K562 (cell line): ENCODE data around the gene SDE2. TPM values are rescaled to one million over a fixed set of nuclear protein-coding genes. Genes with fewer than 3 reads are reported as not detected.
A peak's percentile ranks its signal among the peaks of the same experiment; 100 is the strongest.
"Not testable (repeated sequence)": the region's sequence is repeated elsewhere in the genome, so short reads cannot be mapped to it uniquely, and the experiment has no call there.

Experiments used
- ATAC-seq: fragments of 200-7000 bp; cut with Tn5 transposase; 3 replicates; pipeline ENCODE4 v1.9.1; 2020; ENCODE audit warnings: moderate library complexity
- BruUV-seq: library from RNA; stranded (reverse); fragments of 400-500 nt; replicated peaks from 2 replicates; lab custom pipeline; 2021; lab: Mats Ljungman, UMichigan
- CTCF ChIA-PET: fragments of 300-600 bp; formaldehyde crosslinking; extraction: SDS; loops from one replicate; lab custom pipeline; 2021; ENCODE audit warnings: low intra/inter-chr PET ratio; lab: Yijun Ruan, JAX
- POLR2A ChIA-PET: fragments of 300-600, 350-650 bp; sonication (Branson Sonifier 250); formaldehyde crosslinking; extraction: SDS; loops from one replicate; lab custom pipeline; 2021; ENCODE audit warnings: antibody characterized with exemption, inconsistent platforms; lab: Yijun Ruan, JAX
- DNase-seq, 4 experiments: peaks; one replicate each; pipeline versions ENCODE4 v3.0.0 to v3.0.0-alpha.2; 2011 to 2018; ENCODE audit warnings: low spot score in 3 of 4, mixed read lengths in 3 of 4; ENCODE audit errors: extremely low read depth in 1 of 4
- FAIRE-seq: peaks from 2 replicates; lab custom pipeline; 2011; peaks lifted over from hg19 to GRCh38; lab: Jason Lieb, UNC
- H2AFZ ChIP-seq: 2 replicates; pipeline ENCODE4 v1.6.0; 2011; ENCODE audit warnings: low read depth, low read length, control low read depth, inconsistent platforms
- H3K27ac ChIP-seq: fragments of 200-600 bp; 3 replicates; pipeline ENCODE4 v1.8.0; 2011; ENCODE audit warnings: low read depth, mild to moderate bottlenecking, control low read depth, inconsistent platforms, low read length, moderate library complexity, mixed read lengths; ENCODE audit errors: extremely low read depth
- H3K27me3 ChIP-seq, 2 experiments: fragments of 300-600 bp in 1 of 2; 2 replicates in 1 of 2; 3 replicates in 1 of 2; pipeline versions ENCODE4 v1.6.0 to v1.8.0; 2011; ENCODE audit warnings: inconsistent platforms in 2 of 2, low read length in 2 of 2, mild to moderate bottlenecking in 1 of 2, mixed read lengths in 1 of 2, moderate library complexity in 1 of 2; ENCODE audit not compliant: control insufficient read depth in 2 of 2, insufficient read depth in 2 of 2
- H3K36me3 ChIP-seq: fragments of 300-600 bp; 3 replicates; pipeline ENCODE4 v1.8.0; 2011; ENCODE audit warnings: mild to moderate bottlenecking, low read length, inconsistent platforms; ENCODE audit not compliant: control insufficient read depth, insufficient read depth
- H3K4me1 ChIP-seq, 2 experiments: fragments of 200-600 bp in 1 of 2; replicated peaks in 1 of 2; 2 replicates in 1 of 2; 3 replicates in 1 of 2; pipeline versions ENCODE4 v1.5.1 to v1.8.0; 2011; ENCODE audit warnings: inconsistent platforms in 2 of 2, low read length in 2 of 2, mild to moderate bottlenecking in 1 of 2, mixed read lengths in 1 of 2, moderate library complexity in 1 of 2; ENCODE audit not compliant: control insufficient read depth in 2 of 2, insufficient read depth in 2 of 2
- H3K4me2 ChIP-seq: 2 replicates; pipeline ENCODE4 v1.6.1; 2011; ENCODE audit warnings: low read length, control low read depth, inconsistent platforms, mixed read lengths; ENCODE audit not compliant: insufficient read depth
- H3K4me3 ChIP-seq: fragments of 200-600 bp; sonication (generic), shearing (Covaris generic); 2 replicates; pipeline ENCODE4 v1.5.1; 2016; ENCODE audit warnings: control low read depth, inconsistent platforms
- H3K79me2 ChIP-seq: fragments of 200-600 bp; 3 replicates; pipeline ENCODE4 v1.8.0; 2011; ENCODE audit warnings: low read length, inconsistent platforms; ENCODE audit not compliant: control insufficient read depth, insufficient read depth
- H3K9ac ChIP-seq, 2 experiments: 2 replicates each; pipeline versions ENCODE4 v1.6.0 to v1.6.1; 2011; ENCODE audit warnings: low read depth in 2 of 2, low read length in 2 of 2, control low read depth in 1 of 2, inconsistent platforms in 1 of 2, mild to moderate bottlenecking in 1 of 2, mixed read lengths in 1 of 2; ENCODE audit not compliant: insufficient read depth in 1 of 2
- H3K9me1 ChIP-seq: one replicate; pipeline ENCODE4 v1.6.0; 2011; ENCODE audit warnings: inconsistent platforms, mild to moderate bottlenecking, low read length, moderate library complexity; ENCODE audit not compliant: control insufficient read depth, insufficient read depth
- H3K9me3 ChIP-seq: replicated peaks from 2 replicates; pipeline ENCODE4 v1.5.1; 2011; ENCODE audit warnings: low read depth, low read length, inconsistent platforms; ENCODE audit not compliant: control insufficient read depth, insufficient read depth
- H4K20me1 ChIP-seq: replicated peaks from 2 replicates; pipeline ENCODE4 v1.6.1; 2011; ENCODE audit warnings: low read length, inconsistent platforms, mixed read lengths; ENCODE audit not compliant: control insufficient read depth, insufficient read depth
- ASH1L ChIP-seq: fragments of 450-650 bp; IDR thresholded peaks from 2 replicates; pipeline ENCODE4 v1.6.1; 2018; ENCODE audit warnings: borderline replicate concordance, mild to moderate bottlenecking, low read depth; ENCODE audit not compliant: partially characterized antibody
- C11orf30 ChIP-seq: fragments of 450-650 bp; IDR thresholded peaks from 2 replicates; pipeline ENCODE4 v1.6.1; 2016; ENCODE audit warnings: low read depth, mild to moderate bottlenecking
- CBFA2T3 ChIP-seq: fragments of 450-650 bp; IDR thresholded peaks from 2 replicates; pipeline ENCODE4 v1.6.1; 2017
- NFIC ChIP-seq: fragments of 450-650 bp; IDR thresholded peaks from 2 replicates; pipeline ENCODE4 v1.6.1; 2017; ENCODE audit warnings: mild to moderate bottlenecking, inconsistent platforms
- NFYB ChIP-seq: IDR thresholded peaks from 2 replicates; pipeline ENCODE4 v1.6.1; 2011; ENCODE audit warnings: mild to moderate bottlenecking, moderate library complexity; ENCODE audit not compliant: insufficient read length; ENCODE audit errors: extremely low read depth
- NRF1 ChIP-seq, 2 experiments: fragments of 450-650 bp; IDR thresholded peaks in 1 of 2; conservative IDR thresholded peaks in 1 of 2; 2 replicates each; pipeline ENCODE4 v1.6.1; 2014; ENCODE audit warnings: mild to moderate bottlenecking in 2 of 2
- PURB ChIP-seq: sonication (generic); formaldehyde crosslinking; IDR thresholded peaks from 2 replicates; pipeline ENCODE4 v1.9.0; 2021; ENCODE audit warnings: low read depth, mild to moderate bottlenecking, missing genetic modification reagents
- SREBF2 ChIP-seq: sonication (generic); formaldehyde crosslinking; IDR thresholded peaks from 2 replicates; pipeline ENCODE4 v1.4.0; 2020; ENCODE audit warnings: mild to moderate bottlenecking, missing genetic modification reagents
- SRSF1 ChIP-seq: fragments of 200-400 bp; formaldehyde crosslinking; IDR thresholded peaks from 2 replicates; pipeline ENCODE4 v1.6.1; 2017; ENCODE audit warnings: mild to moderate bottlenecking, low read depth, low read length, moderate library complexity
- TRIM24 ChIP-seq, 2 experiments: fragments of 450-650 bp; IDR thresholded peaks; 2 replicates each; pipeline ENCODE4 v1.6.1; 2016
- ZNF316 ChIP-seq: fragments of 450-650 bp; IDR thresholded peaks from 2 replicates; pipeline ENCODE4 v1.6.1; 2016
- ZNF79 ChIP-seq: fragments of 250-450 bp; sonication (Bioruptor Pico); IDR thresholded peaks from 2 replicates; pipeline ENCODE4 v1.4.0; 2020; ENCODE audit warnings: low read depth, mild to moderate bottlenecking, moderate library complexity
- WGBS: fragments of 100-300 bp; shearing (Covaris generic); methylation state at CpG from one replicate; pipeline ENCODE4 v1.1.6; 2016; ENCODE audit warnings: low coverage, mixed read lengths; ENCODE audit not compliant: insufficient coverage; ENCODE audit errors: missing lambda C conversion rate; 5-methylcytosine and 5-hydroxymethylcytosine counted together
- in situ Hi-C: fragments of 300-500 bp; cut with MboI; formaldehyde crosslinking; loops from 4 replicates; pipeline ENCODE4 v1.15.0; 2018; ENCODE audit warnings: inconsistent platforms, mixed read lengths
- intact Hi-C: fragments of 100-400 bp; cut with micrococcal nuclease; formaldehyde crosslinking; loops from 2 replicates; pipeline ENCODE4 v1.14.2; 2022
- polyA plus RNA-seq, 8 experiments: library from polyadenylated mRNA; depleted of rRNA in 4 of 8; stranded (reverse) in 5 of 8; unstranded in 3 of 8; fragments of >200 nt; fragmentation: Nextera tagmentation in 2 of 8; fragmentation: Illumina TruSeq in 1 of 8; extraction: Ambion mirVana in 2 of 8; extraction: Trizol in 1 of 8; gene quantifications; 2 replicates each; pipeline versions ENCODE4 v1.2.1 to v1.2.3, GENCODE V29; 2011 to 2014; ENCODE audit warnings: inconsistent platforms in 1 of 8, missing spikeins in 1 of 8
- total RNA-seq, 7 experiments: library from RNA; depleted of rRNA in 6 of 7; stranded (reverse); fragments of >200 nt in 6 of 7; fragmentation: Illumina TruSeq in 2 of 7; extraction: Trizol in 2 of 7; gene quantifications; 2 replicates each; pipeline versions ENCODE4 v1.2.1 to v1.2.3, GENCODE V29; 2011 to 2021; ENCODE audit warnings: low replicate concordance in 1 of 7
- TF ChIP-seq, protein P1 (sequence below): sonication (generic); formaldehyde crosslinking; IDR thresholded peaks from 2 replicates; pipeline ENCODE4 v1.8.1; 2023; ENCODE audit warnings: mild to moderate bottlenecking, missing genetic modification reagents
- TF ChIP-seq, protein P2 (sequence below): fragments of 450-650 bp; IDR thresholded peaks from 2 replicates; pipeline ENCODE4 v1.6.1; 2018; ENCODE audit not compliant: partially characterized antibody

Gene SDE2
- total and polyA plus RNA-seq, 9 of the 15 experiments (the other 6 are each of a cell fraction or from before 2014, with no cell fraction given), result 14.3 to 62.3 (median 46.0) TPM

DNA sequence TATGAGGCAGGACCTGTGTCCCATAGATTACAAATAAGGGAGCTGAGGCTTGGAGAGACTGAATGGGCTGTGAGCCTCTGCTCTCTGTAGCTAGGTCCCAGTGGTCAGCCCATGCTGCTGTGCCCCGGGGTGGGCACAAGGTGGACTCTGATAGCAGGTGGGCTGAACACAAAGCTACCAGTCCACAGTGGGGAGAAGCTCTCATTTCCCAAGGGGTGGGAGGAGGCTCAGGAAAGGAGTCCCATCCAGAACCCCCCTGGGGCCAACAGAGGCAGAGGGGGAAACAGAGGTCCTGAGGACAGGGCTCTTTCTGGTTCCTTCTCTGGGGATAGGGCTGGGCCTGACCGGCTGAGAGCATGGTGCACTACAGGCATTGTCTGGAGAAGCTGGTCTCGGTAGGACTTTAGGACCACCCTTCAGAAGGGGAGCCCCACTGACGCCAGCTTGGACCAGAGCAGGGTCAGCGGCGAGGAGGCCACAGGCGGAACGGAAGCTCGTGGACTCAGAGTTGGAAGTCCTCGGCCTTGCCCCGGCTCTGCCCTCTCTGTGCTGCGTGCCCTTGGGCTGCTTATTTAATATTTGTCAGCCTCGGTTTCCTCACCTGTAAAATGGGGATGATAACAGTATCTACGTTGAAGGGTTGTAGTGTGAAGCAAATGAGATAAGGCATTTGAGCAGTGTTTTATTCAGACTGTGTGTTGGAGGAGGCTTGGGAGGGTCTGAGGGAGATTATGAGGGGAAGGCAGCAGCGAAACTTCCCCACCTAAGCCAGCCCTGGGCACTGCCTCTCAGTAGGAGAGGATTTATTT, 26.6 kb downstream of the SDE2 start (continued):
- no peak for TF ChIP-seq SRSF1
- no peak for TF ChIP-seq CBFA2T3
- TF ChIP-seq NFIC, result no peak
- no peak for TF ChIP-seq SREBF2 (CRISPR knock-in tag)
- no peak for TF ChIP-seq ZNF79 (CRISPR knock-in tag)
- no peak for TF ChIP-seq PURB (CRISPR knock-in tag)
- no peak for TF ChIP-seq NRF1 (conservative IDR thresholded peaks at IDR 0.05 in 1 of 2, IDR thresholded peaks at IDR 0.05 in 1 of 2)
- TF ChIP-seq, all 486 proteins: peak for 8

DNA sequence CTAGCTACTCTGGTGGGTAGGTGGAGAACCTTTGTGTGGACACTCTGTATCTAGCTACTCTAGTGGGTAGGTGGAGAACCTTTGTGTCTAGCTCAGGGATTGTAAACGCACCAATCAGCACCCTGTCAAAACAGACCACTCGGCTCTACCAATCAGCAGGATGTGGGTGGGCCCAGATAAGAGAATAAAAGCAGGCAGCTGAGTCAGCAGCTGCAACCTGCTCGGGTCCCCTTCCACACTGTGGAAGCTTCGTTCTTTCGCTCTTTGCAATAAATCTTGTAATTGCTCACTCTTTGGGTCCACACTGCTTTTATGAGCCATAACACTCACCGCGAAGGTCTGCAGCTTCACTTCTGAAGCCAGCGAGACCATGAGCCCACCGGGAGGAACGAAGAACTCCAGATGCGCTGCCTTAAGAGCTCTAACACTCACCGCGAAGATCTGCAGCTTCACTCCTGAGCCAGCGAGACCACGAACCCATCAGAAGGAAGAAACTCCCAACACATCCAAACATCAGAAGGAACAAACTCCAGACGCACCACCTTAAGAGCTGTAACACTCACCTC, 28.5 kb downstream of the SDE2 start:
- FAIRE-seq, CTCF ChIA-PET, H3K4me3 ChIP-seq, H4K20me1 ChIP-seq, DNase-seq, H3K4me2 ChIP-seq, H3K9me3 ChIP-seq, BruUV-seq, H3K79me2 ChIP-seq, H3K27ac ChIP-seq, H3K36me3 ChIP-seq, in situ Hi-C loops, H3K9me1 ChIP-seq, ATAC-seq, H3K9ac ChIP-seq, H3K27me3 ChIP-seq, H2AFZ ChIP-seq: not testable (repeated sequence)
- intact Hi-C loops, result loop anchor here (10.0 kb wide), 2 partner anchors 126 to 316 kb away; partner anchors contain the start of gene ENAH
- peaks cover 7 to 19% of the 10 kb centered on the region in 2 experiments; a peak in 4 of 5 replicates for H3K4me1 ChIP-seq
- POLR2A ChIA-PET, result interaction anchor here (0.8 to 1.1 kb wide), 2 partner anchors 25 to 127 kb away, joined by 3 to 4 read pairs; no protein-coding TSS in a partner anchor
- TF ChIP-seq ZNF316 (peak; percentile 80), C11orf30 (peak; percentile 73), NFYB (peak; percentile 38), TRIM24 (IDR thresholded peaks at IDR 0.05) (peak in 1 of 2 experiments; percentile 43; a peak in 2 of 4 replicates), ASH1L (peak; percentile 35)
- TF ChIP-seq, protein P1, sequence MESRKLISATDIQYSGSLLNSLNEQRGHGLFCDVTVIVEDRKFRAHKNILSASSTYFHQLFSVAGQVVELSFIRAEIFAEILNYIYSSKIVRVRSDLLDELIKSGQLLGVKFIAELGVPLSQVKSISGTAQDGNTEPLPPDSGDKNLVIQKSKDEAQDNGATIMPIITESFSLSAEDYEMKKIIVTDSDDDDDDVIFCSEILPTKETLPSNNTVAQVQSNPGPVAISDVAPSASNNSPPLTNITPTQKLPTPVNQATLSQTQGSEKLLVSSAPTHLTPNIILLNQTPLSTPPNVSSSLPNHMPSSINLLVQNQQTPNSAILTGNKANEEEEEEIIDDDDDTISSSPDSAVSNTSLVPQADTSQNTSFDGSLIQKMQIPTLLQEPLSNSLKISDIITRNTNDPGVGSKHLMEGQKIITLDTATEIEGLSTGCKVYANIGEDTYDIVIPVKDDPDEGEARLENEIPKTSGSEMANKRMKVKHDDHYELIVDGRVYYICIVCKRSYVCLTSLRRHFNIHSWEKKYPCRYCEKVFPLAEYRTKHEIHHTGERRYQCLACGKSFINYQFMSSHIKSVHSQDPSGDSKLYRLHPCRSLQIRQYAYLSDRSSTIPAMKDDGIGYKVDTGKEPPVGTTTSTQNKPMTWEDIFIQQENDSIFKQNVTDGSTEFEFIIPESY (CRISPR knock-in tag), result peak; percentile 95
- TF ChIP-seq, protein P2, sequence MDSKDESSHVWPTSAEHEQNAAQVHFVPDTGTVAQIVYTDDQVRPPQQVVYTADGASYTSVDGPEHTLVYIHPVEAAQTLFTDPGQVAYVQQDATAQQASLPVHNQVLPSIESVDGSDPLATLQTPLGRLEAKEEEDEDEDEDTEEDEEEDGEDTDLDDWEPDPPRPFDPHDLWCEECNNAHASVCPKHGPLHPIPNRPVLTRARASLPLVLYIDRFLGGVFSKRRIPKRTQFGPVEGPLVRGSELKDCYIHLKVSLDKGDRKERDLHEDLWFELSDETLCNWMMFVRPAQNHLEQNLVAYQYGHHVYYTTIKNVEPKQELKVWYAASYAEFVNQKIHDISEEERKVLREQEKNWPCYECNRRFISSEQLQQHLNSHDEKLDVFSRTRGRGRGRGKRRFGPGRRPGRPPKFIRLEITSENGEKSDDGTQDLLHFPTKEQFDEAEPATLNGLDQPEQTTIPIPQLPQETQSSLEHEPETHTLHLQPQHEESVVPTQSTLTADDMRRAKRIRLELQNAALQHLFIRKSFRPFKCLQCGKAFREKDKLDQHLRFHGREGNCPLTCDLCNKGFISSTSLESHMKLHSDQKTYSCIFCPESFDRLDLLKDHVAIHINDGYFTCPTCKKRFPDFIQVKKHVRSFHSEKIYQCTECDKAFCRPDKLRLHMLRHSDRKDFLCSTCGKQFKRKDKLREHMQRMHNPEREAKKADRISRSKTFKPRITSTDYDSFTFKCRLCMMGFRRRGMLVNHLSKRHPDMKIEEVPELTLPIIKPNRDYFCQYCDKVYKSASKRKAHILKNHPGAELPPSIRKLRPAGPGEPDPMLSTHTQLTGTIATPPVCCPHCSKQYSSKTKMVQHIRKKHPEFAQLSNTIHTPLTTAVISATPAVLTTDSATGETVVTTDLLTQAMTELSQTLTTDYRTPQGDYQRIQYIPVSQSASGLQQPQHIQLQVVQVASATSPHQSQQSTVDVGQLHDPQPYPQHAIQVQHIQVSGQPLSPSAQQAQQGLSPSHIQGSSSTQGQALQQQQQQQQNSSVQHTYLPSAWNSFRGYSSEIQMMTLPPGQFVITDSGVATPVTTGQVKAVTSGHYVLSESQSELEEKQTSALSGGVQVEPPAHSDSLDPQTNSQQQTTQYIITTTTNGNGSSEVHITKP, result peak; percentile 17
- WGBS, result 72% methylated on average over 15 of the region's 16 CpGs
